ENCODE data around the gene RHOD.

RHOD gene

DNA sequence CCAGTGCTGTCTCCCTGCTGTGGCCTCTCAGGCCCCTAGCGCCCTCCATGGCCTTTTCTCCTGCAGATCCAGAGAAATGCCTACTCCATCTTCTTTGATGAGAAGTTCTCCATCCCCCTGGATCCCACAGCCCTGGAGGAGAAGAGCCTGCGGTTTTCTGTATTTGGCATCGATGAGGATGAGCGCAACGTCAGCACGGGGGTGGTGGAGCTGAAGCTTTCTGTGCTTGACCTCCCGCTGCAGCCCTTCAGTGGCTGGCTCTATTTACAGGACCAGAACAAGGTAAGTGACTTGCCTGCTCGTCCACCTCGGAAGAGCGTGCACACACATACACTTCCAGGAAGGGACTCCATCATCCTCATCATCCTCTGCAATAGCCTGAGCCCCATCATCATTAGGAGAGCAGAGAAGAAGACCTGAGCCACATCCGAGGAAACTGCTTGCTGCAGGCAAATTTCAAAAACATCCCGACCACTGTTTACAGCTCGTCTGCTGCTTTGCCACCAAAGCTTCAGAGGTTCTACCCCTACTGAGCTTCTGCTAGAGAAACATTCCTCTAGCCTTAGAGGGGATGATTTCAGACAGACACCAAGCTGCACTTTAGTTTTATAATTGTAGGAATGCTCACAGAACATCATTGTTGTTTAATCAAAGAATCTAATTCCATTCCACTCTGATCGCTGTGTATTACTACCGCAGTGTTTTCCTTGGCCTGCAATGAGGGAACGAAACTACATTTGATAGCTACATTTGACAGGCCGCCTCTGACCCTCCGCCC lies 12.9 kb upstream of the RHOD start:
- DNase-seq = no peak
- no peak for TF ChIP-seq GATA1 (IDR thresholded peaks at IDR 0.05; ENCODE audit: low read depth, low read length)
- TF ChIP-seq POLR2A (IDR thresholded peaks at IDR 0.05; ENCODE audit: low read length) = no peak

DNA sequence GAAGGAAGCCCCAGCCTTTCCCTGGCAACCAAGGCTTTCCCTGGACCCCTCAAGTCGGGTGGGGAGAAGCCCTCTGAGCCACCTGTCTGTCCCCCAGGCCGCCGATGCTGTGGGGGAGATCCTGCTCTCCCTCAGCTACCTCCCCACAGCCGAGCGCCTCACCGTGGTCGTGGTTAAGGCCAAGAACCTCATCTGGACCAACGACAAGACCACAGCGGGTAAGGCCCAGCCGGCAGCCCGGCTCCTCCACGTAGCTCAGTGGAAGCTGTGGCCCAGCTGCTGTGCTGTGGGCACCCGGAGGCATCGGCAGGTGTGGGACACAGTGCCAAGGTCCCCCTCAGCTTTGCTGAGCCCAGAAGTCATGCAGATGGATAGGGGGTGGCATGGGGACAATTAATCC lies 12.2 kb upstream of the RHOD start:
- TF ChIP-seq POLR2A (IDR thresholded peaks at IDR 0.05; ENCODE audit: low read length) (no peak), GATA1 (IDR thresholded peaks at IDR 0.05; ENCODE audit: low read depth, low read length) (no peak)
- DNase-seq = no peak

GRCh38 chr11:67045314-67045713 lies 11.3 kb upstream of the RHOD start:
- no peak for DNase-seq
- TF ChIP-seq POLR2A (IDR thresholded peaks at IDR 0.05; ENCODE audit: low read length) (no peak), GATA1 (IDR thresholded peaks at IDR 0.05; ENCODE audit: low read depth, low read length) (no peak)

- no peak for DNase-seq
Measured at GRCh38 chr11:67048515-67049130, 8.0 kb upstream of the RHOD start.

DNA sequence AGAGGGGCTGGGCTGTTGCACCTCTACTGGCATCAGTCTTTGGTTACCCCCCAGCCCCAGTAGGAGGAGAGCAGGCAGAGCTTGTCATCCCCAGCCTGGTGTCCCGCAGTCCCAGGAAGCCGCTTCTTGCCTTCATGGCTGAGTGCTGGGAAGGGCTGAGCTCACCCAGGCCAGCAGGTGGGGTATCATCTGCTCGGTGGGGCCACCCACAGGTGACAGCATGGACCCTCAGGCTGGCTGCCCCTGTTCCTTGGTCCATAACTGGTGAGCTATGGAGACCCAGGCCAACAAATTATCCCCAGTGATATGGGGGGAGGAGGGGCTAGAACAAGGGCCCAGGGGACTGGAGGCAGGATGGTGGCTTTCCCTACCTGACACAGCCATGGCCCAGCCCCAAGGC lies 6.5 kb upstream of the RHOD start:
- DNase-seq = no peak

More at GRCh38 chr11:67048515-67049130, 8.0 kb upstream of the RHOD start:
- no peak for TF ChIP-seq GATA1 (IDR thresholded peaks at IDR 0.05; ENCODE audit: low read depth, low read length)
- TF ChIP-seq POLR2A (IDR thresholded peaks at IDR 0.05; ENCODE audit: low read length) = no peak

GRCh38 chr11:67051180-67051893 lies 5.3 kb upstream of the RHOD start:
- DNase-seq = no peak

More for the DNA sequence above, 6.5 kb upstream of the RHOD start:
- TF ChIP-seq GATA1 (IDR thresholded peaks at IDR 0.05; ENCODE audit: low read depth, low read length) (no peak), POLR2A (IDR thresholded peaks at IDR 0.05; ENCODE audit: low read length) (no peak)

GRCh38 chr11:67051945-67052488 lies 4.6 kb upstream of the RHOD start:
- TF ChIP-seq GATA1 (IDR thresholded peaks at IDR 0.05; ENCODE audit: low read depth, low read length) (no peak), POLR2A (IDR thresholded peaks at IDR 0.05; ENCODE audit: low read length) (no peak)
- no peak for DNase-seq

More at GRCh38 chr11:67051180-67051893, 5.3 kb upstream of the RHOD start:
- no peak for TF ChIP-seq GATA1 (IDR thresholded peaks at IDR 0.05; ENCODE audit: low read depth, low read length)
- TF ChIP-seq POLR2A (IDR thresholded peaks at IDR 0.05; ENCODE audit: low read length) = no peak

DNA sequence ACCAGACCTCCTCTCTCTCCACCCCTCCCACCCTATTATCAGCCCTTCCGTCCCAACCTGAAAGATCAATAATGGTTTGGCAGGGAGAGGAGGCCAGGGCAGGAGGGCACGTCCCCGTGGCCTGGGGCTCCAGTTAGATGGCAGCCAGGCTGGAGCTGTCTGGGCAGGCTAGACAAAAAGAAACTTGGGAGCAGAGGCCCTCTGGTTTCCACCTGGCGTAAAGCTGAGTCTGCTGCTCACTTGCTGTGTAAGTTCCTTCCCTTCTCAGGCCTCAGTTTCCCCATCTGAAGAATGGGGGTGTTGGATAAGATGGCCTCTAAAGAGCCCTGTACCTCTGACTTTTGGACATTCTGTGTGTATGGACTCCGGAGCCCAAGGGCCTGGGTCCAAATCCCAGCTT lies 3.8 kb upstream of the RHOD start:
- TF ChIP-seq POLR2A (IDR thresholded peaks at IDR 0.05; ENCODE audit: low read length) = no peak
- TF ChIP-seq GATA1 (IDR thresholded peaks at IDR 0.05; ENCODE audit: low read depth, low read length) = no peak
- DNase-seq = no peak

DNA sequence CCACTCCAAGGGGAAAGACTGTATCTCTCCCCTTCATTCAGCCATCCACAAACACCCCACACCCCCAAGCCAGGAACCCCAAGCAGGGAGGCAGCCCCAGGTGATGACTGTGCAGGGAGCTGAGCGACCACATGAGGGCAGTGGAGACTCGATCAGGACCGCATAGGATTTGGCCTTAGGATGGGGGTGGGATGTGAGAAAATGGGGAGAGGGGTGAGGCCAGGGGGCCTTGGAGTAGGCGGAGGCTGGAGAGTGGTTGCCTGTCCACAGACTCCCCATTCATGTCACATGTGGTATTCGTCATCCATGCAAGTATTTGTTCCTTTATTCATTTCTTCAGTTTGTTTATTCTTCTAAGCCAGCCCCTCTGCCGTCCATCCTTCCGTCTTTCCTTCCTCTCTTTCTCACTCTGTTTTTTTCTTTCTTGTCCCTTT lies 2.7 kb upstream of the RHOD start:
- peak; percentile 31 to 67 for DNase-seq
- no peak for TF ChIP-seq GATA1 (IDR thresholded peaks at IDR 0.05; ENCODE audit: low read depth, low read length)
- TF ChIP-seq POLR2A (IDR thresholded peaks at IDR 0.05; ENCODE audit: low read length) = no peak

- no peak for DNase-seq
- no peak for TF ChIP-seq GATA1 (IDR thresholded peaks at IDR 0.05; ENCODE audit: low read depth, low read length)
- TF ChIP-seq POLR2A (IDR thresholded peaks at IDR 0.05; ENCODE audit: low read length) = no peak
Measured at GRCh38 chr11:67054346-67054835, 2.3 kb upstream of the RHOD start.

- peak; percentile 81 to 88 for DNase-seq
- TF ChIP-seq GATA1 (IDR thresholded peaks at IDR 0.05; ENCODE audit: low read depth, low read length) (no peak), POLR2A (IDR thresholded peaks at IDR 0.05; ENCODE audit: low read length) (no peak)
Measured at GRCh38 chr11:67054836-67055523, 1.7 kb upstream of the RHOD start.

DNA sequence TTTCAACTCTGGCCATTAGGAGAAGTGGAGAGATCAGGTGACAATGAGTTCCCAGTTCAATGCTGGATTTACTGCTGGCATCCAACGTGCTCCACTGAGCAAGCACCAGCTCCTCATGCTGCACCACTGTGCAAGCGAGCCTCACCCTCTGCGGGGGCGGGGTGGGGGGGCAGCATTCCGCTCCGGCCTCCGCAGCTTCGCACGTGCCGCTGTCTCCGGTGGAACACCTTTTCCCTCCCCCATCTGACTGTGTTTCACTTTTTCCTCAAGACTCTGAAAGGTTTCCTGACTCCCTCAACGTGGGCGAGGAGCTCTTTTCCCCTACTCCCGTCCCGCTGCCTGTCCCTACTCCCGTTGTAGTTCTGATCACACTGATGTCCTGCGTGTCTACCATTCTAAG lies 835 bp upstream of the RHOD start:
- DNase-seq = peak in 1 of 2 experiments; percentile 37
- TF ChIP-seq POLR2A (IDR thresholded peaks at IDR 0.05; ENCODE audit: low read length) = no peak
- TF ChIP-seq GATA1 (IDR thresholded peaks at IDR 0.05; ENCODE audit: low read depth, low read length) = no peak

DNA sequence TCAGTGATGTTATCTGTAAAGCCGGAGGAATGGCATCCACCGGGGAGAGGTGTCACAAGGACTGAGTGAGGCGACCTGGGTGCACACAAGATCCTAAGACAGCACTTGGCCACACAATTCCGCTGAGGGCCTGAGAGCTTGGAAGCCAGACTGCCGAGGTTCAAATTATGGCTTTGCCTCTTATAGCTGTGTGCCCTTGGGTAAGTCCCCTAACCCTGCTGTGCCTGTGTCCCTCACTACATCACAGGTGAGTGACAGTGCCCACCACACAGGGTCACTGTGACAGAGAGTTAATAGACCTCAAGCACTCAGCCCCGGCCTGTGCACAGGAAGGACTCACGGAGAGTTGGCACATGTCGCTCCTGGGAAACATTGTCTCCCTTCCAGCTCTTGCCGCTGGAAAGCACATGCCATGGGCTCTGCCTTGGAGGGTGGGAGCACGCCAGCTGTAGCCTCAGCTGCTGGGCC lies 592 bp downstream of the RHOD start:
- no peak for TF ChIP-seq POLR2A (IDR thresholded peaks at IDR 0.05; ENCODE audit: low read length)
- TF ChIP-seq GATA1 (IDR thresholded peaks at IDR 0.05; ENCODE audit: low read depth, low read length) = no peak

More for the DNA sequence above, 592 bp downstream of the RHOD start:
- no peak for DNase-seq
